ENCODE results near the gene TECTA. TPM values are rescaled to one million over a fixed set of nuclear protein-coding genes. Genes with fewer than 3 reads are reported as not detected.

Gene TECTA
- total RNA-seq, 1 experiment from 2014 or later = 0.41 TPM

DNA sequence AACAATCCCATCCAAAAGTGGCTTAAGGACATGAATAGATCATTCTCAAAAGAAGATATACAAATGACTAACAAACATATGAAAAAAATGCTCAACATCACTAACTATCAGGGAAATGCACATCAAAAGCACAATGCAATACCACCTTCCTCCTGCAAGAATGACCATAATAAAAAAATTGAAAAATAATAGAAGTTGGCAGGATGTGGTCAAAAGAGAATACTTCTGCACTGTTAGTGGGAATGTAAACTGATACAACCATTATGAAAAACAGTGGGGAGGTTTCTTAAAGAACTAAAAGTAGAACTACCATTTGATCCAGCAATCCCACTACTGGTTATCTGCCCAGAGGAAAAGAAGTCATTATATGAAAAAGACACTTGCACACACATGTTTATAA is 113.8 kb downstream of the TECTA start:
- Histone ChIP-seq H3K27me3 (replicated peaks; ENCODE audit: control insufficient read depth, insufficient read depth, low read length) (no peaks in the 10 kb centered on the region; the same call in 1 of the 2 replicates), H3K36me3 (ENCODE audit: control insufficient read depth, insufficient read depth, low read length) (no peaks in the 10 kb centered on the region), H3K9me3 (no peaks in the 10 kb centered on the region), H3K4me3 (ENCODE audit: low read depth, low read length) (no peak overlapping the region), H3K4me1 (no peaks in the 10 kb centered on the region)
- Mint-ChIP-seq H3K4me3 (ENCODE audit: unreplicated experiment) (no peak overlapping the region), H3K36me3 (ENCODE audit: insufficient read depth, unreplicated experiment) (no peaks in the 10 kb centered on the region), H3K27ac (ENCODE audit: unreplicated experiment) (no peak overlapping the region), H3K27me3 (ENCODE audit: insufficient read depth, unreplicated experiment) (peaks cover 18% of the 10 kb centered on the region), H3K4me1 (ENCODE audit: low read depth, unreplicated experiment) (no peaks in the 10 kb centered on the region), H3K9me3 (ENCODE audit: unreplicated experiment) (no peaks in the 10 kb centered on the region)
- BruUV-seq (replicated peaks) = no TSS peak
- POLR2A ChIA-PET = no interaction called here
- intact Hi-C loops (cut with micrococcal nuclease; ENCODE audit: unreplicated experiment) = no loop called here
- DNase-seq = no peak
- CTCF ChIA-PET = no interaction called here
- TF ChIP-seq, protein P1, sequence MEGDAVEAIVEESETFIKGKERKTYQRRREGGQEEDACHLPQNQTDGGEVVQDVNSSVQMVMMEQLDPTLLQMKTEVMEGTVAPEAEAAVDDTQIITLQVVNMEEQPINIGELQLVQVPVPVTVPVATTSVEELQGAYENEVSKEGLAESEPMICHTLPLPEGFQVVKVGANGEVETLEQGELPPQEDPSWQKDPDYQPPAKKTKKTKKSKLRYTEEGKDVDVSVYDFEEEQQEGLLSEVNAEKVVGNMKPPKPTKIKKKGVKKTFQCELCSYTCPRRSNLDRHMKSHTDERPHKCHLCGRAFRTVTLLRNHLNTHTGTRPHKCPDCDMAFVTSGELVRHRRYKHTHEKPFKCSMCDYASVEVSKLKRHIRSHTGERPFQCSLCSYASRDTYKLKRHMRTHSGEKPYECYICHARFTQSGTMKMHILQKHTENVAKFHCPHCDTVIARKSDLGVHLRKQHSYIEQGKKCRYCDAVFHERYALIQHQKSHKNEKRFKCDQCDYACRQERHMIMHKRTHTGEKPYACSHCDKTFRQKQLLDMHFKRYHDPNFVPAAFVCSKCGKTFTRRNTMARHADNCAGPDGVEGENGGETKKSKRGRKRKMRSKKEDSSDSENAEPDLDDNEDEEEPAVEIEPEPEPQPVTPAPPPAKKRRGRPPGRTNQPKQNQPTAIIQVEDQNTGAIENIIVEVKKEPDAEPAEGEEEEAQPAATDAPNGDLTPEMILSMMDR (IDR thresholded peaks at IDR 0.05; ENCODE audit: insufficient read depth in 1 of 2, low read depth in 1 of 2, low read length in 1 of 2, severe bottlenecking in 1 of 2, unreplicated experiment in 1 of 2) = no peak

DNA sequence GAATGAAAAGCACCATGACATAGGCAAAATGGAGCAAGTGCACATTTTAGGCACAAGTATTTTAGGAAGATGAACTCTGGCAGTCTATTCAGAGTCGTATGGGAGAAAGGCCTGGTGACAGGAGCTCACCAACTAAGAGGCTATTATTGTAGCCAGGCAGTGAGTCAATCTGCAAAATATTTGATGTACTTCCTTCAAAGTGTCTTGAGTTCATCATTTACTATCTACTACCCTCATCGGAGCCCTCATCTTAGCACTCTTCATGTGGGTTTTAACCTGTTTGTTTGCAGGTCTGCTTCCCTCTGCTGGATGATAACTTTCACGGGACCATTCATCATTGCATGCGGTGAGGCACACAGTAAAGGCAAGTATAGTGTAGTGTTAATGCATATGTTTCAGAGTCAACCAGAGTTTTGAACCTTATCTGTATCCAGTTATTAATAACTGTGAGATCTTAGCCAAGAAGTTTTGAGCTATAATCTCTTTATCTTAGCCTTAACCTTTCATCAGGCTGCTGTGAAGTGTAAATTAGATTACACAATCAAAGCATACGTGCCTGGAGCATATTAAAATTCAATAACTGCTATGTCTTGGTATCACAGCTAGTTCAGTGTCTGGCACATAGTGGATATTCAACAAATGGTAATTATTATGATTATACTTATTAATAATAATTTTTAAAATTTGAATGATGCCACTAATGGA is 120.6 kb downstream of the TECTA start:
- Histone ChIP-seq H3K9me3 (no peaks in the 10 kb centered on the region), H3K4me1 (no peaks in the 10 kb centered on the region), H3K36me3 (ENCODE audit: control insufficient read depth, insufficient read depth, low read length) (no peaks in the 10 kb centered on the region), H3K4me3 (ENCODE audit: low read depth, low read length) (no peak overlapping the region), H3K27me3 (replicated peaks; ENCODE audit: control insufficient read depth, insufficient read depth, low read length) (0 out of 2 replicates have a peak, but pooled peaks cover 2% of the 10 kb centered on the region)
- Mint-ChIP-seq H3K27me3 (ENCODE audit: insufficient read depth, unreplicated experiment) (peaks cover 12% of the 10 kb centered on the region), H3K4me1 (ENCODE audit: low read depth, unreplicated experiment) (no peaks in the 10 kb centered on the region), H3K36me3 (ENCODE audit: insufficient read depth, unreplicated experiment) (no peaks in the 10 kb centered on the region), H3K4me3 (ENCODE audit: unreplicated experiment) (no peak overlapping the region), H3K27ac (ENCODE audit: unreplicated experiment) (no peak overlapping the region), H3K9me3 (ENCODE audit: unreplicated experiment) (no peaks in the 10 kb centered on the region)
- ChIA-PET CTCF (interaction anchor here (0.6 kb wide), 1 partner anchor 286 kb away, joined by 3 read pairs; no protein-coding TSS in a partner anchor), POLR2A (no interaction called here)
- intact Hi-C loops (cut with micrococcal nuclease; ENCODE audit: unreplicated experiment) = no loop called here
- no TSS peak for BruUV-seq (replicated peaks)
- no peak for DNase-seq
- TF ChIP-seq, protein P1 (IDR thresholded peaks at IDR 0.05; ENCODE audit: insufficient read depth in 1 of 2, low read depth in 1 of 2, low read length in 1 of 2, severe bottlenecking in 1 of 2, unreplicated experiment in 1 of 2) = no peak

DNA sequence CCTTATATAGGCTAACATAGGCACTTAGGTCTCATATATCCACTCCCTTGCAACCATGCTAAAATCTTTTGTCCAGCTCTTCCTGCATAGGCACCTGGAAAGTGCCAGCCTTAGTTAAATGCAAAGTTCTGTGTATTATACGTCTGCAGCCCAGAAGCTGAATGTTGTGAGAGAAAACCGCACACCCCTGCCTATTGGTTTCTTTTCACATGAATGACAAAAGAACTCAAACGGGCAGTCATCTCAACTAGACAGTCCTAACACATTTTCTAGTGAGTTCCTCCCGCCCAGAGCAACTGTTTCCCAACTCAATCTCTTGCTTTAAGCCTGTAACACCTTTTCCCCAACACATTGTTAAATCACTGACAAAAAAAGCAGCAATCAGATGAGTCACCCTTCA is 122.1 kb downstream of the TECTA start:
- Histone ChIP-seq H3K4me3 (ENCODE audit: low read depth, low read length) (no peak overlapping the region), H3K4me1 (no peaks in the 10 kb centered on the region), H3K9me3 (no peaks in the 10 kb centered on the region), H3K27me3 (replicated peaks; ENCODE audit: control insufficient read depth, insufficient read depth, low read length) (0 out of 2 replicates have a peak, but pooled peaks cover 2% of the 10 kb centered on the region), H3K36me3 (ENCODE audit: control insufficient read depth, insufficient read depth, low read length) (no peaks in the 10 kb centered on the region)
- H3K9me3 Mint-ChIP-seq (ENCODE audit: unreplicated experiment) = no peaks in the 10 kb centered on the region
- H3K4me1 Mint-ChIP-seq (ENCODE audit: low read depth, unreplicated experiment) = no peaks in the 10 kb centered on the region
- CTCF ChIA-PET = no interaction called here
- TF ChIP-seq, protein P1 (IDR thresholded peaks at IDR 0.05; ENCODE audit: insufficient read depth in 1 of 2, low read depth in 1 of 2, low read length in 1 of 2, severe bottlenecking in 1 of 2, unreplicated experiment in 1 of 2) = no peak
- DNase-seq = no peak
- H3K27ac Mint-ChIP-seq (ENCODE audit: unreplicated experiment) = no peak overlapping the region
- BruUV-seq (replicated peaks) = no TSS peak
- intact Hi-C loops (cut with micrococcal nuclease; ENCODE audit: unreplicated experiment) = no loop called here
- no peaks in the 10 kb centered on the region for H3K36me3 Mint-ChIP-seq (ENCODE audit: insufficient read depth, unreplicated experiment)
- POLR2A ChIA-PET = no interaction called here
- peaks cover 10% of the 10 kb centered on the region for H3K27me3 Mint-ChIP-seq (ENCODE audit: insufficient read depth, unreplicated experiment)
- no peak overlapping the region for H3K4me3 Mint-ChIP-seq (ENCODE audit: unreplicated experiment)

All from Caco-2 (cell line).